ENCODE measurements around the gene CARM1.
"Not testable (repeated sequence)": the region's sequence is repeated elsewhere in the genome, so short reads cannot be mapped to it uniquely, and the experiment has no call there.

Gene CARM1

GRCh38 chr19:10846500-10847202 is 24.7 kb upstream of the CARM1 start:
- no peak for DNase-seq (ENCODE audit: low read depth in 2 of 2)

GRCh38 chr19:10848230-10848856 is 23.0 kb upstream of the CARM1 start, which contains the start of gene C19orf38:
C19orf38 (plus strand) TSS chr19:10848415; CDS start chr19:10848509, 94 bp downstream.
- DNase-seq (ENCODE audit: low read depth in 2 of 2) = no peak

DNA sequence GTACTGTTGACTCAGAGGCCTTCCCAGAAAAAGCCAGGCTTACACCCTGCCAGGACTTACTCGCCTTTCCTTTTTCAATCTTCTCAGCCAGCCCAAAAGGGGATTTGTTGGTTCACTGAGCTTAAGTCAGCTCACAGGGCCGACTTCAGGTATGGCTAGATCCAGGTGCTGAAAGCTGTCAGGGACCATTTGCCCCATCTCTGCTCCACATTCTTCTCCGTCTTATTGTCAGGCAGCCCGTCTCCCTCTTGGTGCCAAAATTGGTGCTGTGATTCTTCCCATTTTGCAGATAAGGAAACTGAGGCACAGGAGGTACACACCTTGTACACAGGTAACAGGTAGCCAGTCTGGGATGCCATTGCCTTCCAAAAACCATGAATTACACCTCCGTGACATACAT is 20.7 kb upstream of the CARM1 start:
- no peak for DNase-seq (ENCODE audit: low read depth in 2 of 2)

GRCh38 chr19:10852098-10852800 is 19.1 kb upstream of the CARM1 start:
- no peak for DNase-seq (ENCODE audit: low read depth in 2 of 2)

GRCh38 chr19:10852941-10853340 is 18.4 kb upstream of the CARM1 start:
- DNase-seq (ENCODE audit: low read depth in 2 of 2) = no peak

DNA sequence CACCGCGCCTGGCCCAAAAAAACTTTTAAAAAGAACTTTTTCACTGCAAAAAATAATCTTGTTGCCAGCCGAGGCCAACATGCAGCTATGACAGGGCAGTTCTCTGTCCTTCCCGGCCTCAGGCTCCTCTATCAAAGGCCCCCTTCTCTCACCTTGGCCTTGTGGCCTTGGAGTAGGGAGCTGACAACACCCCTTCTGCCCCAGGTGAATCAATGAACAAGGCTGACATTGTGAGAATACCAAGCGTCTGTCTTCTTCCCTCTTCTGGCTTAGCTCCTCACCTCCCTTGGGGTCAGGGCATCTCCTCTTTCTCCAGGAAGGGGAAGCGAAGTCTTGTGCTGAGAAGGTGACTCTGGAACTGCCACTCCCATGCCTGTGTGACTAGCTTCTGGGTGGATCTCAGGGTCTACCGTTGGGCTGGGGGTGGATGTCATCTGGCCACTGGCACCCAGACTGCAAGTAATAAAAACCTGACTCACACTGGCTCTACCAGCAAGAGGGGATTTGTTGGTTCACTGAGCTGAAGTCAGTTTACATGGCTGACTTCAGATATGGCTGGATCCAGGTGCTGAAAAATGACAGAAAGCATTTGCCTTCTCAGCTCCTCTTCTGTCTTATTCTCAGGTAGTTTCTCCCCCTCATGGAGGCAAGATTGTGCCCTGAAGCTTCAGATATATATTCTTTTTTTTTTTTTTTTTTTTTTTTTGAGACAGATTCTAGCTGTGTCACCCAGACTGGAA is 16.8 kb upstream of the CARM1 start:
- no peak for DNase-seq (ENCODE audit: low read depth in 2 of 2)

DNA sequence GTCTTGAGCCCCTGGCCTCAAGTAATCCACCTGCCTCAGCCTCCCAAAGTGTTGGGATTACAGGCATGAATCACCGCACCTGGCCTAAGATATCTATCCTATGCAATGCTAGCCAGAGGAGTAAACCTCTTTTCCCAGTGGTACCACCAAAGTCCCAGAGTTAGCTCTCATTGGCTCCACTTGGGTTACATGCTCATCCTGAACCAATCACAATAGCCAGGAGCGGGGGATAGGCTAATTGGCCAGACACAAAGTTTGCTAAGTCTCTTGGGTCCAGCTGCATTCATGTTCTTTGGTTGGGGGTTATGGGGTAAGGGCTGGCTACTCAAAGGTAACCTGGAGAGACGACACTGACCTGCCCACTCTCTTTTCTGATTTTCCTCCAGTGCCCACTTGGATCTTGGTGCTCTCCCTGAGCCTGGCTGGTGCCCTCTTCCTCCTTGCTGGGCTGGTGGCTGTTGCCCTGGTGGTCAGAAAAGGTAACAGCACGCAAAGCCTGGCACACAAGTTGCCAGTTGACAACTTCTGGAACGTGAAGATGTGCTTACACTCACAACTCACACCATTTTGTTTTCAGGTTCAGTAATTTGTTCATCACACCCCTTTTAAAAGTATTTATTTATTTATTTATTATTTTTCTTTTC is 15.4 kb upstream of the CARM1 start:
- DNase-seq (ENCODE audit: low read depth in 2 of 2) = no peak

- DNase-seq (ENCODE audit: low read depth in 2 of 2) = not testable (repeated sequence)
These were observed 14.5 kb upstream of the CARM1 start for GRCh38 chr19:10856899-10857298.

DNA sequence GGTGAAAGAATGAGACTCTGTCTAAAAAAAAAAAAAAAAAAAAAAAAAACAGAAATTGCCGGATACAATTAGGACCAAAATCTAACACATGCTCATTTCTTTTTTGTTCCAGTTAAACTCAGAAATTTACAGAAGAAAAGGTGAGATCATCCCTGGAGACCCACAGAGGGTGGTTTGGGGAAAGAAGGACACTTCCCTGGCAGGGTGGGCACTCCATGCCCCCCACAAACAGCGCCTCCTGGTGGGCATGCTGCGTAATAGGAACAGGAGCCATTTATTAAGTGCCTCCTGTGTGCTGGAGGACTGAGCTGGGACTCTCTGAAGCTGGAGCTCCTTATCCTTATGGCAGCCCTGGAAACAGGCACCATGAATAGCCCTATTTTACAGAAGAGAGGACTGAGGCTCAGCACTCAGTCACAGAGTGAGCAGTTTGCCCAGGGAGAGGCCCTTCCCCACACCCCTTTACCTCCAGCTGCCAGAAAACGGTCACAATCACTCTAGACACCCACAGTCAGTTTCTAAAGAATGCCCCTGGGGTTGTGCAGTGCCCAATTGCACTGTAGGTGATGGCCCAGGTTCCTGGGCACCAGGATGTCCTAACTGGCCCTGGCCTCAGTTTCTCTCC is 13.0 kb upstream of the CARM1 start:
- no peak for DNase-seq (ENCODE audit: low read depth in 2 of 2)

- no peak for DNase-seq (ENCODE audit: low read depth in 2 of 2)
These were observed 10.2 kb upstream of the CARM1 start for GRCh38 chr19:10861103-10861651.

- no peak for DNase-seq (ENCODE audit: low read depth in 2 of 2)
These were observed 8.7 kb upstream of the CARM1 start for GRCh38 chr19:10862561-10863106.

DNA sequence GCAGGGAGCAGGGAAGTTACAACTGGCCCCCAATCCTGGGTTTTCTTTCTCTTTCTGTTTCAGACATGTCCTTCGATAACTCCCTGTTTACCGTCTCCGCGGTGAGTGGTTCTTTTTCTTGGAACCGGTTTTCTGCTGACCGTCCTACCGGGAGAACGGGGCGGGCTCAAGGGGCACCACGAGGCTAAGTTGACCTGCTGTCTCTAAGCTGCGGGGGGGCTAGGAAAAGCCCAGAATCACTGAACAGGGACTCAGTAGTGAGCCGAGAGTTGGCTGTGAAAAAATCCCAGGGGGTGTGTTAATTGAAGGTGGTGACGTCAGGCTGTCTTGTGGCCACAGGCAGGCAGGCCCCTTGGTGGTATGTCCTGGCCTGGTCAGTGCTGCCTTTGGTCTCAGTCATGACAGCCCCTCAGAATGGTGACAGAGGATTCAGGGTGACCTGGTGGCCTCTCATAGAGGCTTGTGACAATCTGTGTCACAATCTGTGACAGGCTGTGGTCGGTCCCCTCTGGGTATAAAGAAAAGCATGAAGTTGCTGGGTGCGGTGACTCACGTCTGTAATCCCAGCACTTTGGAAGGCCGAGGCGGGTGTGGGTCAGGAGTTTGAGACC is 8.1 kb upstream of the CARM1 start:
- no peak for DNase-seq (ENCODE audit: low read depth in 2 of 2)

GRCh38 chr19:10864538-10864899 is 6.8 kb upstream of the CARM1 start:
- DNase-seq (ENCODE audit: low read depth in 2 of 2) = peak; percentile 33 to 36

DNA sequence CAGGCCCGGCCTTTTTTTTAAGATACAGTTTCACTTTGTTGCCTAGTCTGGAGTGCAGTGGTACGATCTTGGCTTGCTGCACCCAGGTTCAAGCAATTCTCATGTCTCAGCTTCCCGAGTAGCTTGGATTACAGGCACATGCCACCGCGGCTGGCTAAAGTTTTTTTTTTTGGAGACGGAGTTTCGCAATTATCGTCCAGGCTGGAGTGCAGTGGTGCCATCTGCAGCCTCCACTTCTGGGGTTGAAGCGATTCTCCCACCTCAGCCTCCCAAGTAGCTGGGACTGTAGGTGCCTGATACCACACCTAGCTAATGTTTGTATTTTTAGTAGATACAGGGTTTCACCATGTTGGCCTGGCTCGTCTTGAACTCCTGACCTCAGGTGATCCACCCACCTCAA is 4.9 kb upstream of the CARM1 start:
- DNase-seq (ENCODE audit: low read depth in 2 of 2) = no peak

GRCh38 chr19:10868872-10869547 is 2.3 kb upstream of the CARM1 start:
- DNase-seq (ENCODE audit: low read depth in 2 of 2) = no peak

GRCh38 chr19:10869872-10870311 is 1.5 kb upstream of the CARM1 start:
- DNase-seq (ENCODE audit: low read depth in 2 of 2) = not testable (repeated sequence)

DNA sequence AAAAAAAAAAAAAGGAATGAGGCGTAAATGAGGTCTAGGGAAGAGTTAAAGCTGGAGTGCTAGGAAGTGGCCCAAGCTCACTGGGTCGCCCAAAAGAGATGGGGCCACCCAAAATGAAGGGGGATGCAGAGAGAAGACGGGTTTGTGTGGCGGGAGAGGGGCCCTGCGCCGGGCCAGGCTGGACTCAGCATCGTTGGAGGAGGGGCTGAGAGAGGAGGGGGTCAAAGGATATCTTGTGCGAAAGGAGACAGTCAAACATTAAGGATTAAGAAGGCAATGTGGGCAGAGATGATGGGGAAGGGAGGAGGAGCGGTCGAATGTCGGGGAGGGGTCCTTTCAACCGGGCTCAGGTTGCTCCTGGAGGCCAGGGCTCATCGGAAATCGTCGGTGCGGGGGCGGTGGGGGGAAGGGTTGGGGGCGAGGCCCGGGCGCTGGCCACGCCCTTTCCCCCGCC is 825 bp upstream of the CARM1 start:
- no peak for DNase-seq (ENCODE audit: low read depth in 2 of 2)

DNA sequence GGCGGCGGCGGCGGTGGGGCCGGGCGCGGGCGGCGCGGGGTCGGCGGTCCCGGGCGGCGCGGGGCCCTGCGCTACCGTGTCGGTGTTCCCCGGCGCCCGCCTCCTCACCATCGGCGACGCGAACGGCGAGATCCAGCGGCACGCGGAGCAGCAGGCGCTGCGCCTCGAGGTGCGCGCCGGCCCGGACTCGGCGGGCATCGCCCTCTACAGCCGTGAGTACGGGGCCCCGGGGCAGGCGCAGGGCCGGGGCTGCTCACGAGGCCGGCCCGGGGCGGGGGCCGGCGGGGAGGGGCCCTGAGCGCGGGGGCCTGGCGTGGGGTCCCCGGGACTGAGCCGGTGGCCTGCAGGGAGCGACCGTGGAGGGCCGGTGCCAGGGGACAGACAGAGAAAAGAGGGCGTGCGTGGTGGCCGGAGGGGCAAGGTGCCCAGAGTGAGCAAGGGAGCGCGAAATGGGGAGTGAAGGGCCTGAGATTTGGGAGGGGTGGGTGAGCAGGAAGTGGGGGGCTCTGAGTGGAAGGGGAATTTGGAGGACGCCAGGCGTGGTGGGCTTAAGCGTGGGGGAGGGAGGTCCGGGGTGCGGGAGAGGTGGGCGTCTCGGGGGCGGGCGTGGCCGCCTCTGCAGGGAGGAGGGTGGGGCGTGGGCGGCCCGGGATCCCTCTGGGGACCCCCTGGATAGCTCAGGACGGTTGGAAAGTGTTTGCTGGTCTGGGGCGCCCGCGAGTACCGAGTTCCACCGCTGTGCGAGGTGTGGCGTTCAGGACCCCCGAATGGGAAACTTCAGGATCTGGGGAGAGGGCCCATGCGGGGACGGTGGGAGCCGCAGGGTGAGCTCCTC is 575 bp downstream of the CARM1 start:
- no peak for DNase-seq (ENCODE audit: low read depth in 2 of 2)

All from fibroblast of skin of left biceps (primary cell).